Daoy (cell line): Measurements from ENCODE around the gene NCF4. TPM values are rescaled to one million over a fixed set of nuclear protein-coding genes. Genes with fewer than 3 reads are reported as not detected.

ENCODE experiments used
- DNase-seq: peaks from one replicate; pipeline ENCODE4 v3.0.0-alpha.2; 2015; ENCODE audit warnings: low read depth
- total RNA-seq: library from RNA; depleted of rRNA; stranded (reverse); fragments of >200 nt; shearing (Covaris generic); gene quantifications from 2 replicates; pipeline ENCODE4 v1.2.3, GENCODE V29; 2014; rRNA removed

Gene NCF4
- 0.23 and 1.7 TPM in 2 replicates for total RNA-seq

DNA sequence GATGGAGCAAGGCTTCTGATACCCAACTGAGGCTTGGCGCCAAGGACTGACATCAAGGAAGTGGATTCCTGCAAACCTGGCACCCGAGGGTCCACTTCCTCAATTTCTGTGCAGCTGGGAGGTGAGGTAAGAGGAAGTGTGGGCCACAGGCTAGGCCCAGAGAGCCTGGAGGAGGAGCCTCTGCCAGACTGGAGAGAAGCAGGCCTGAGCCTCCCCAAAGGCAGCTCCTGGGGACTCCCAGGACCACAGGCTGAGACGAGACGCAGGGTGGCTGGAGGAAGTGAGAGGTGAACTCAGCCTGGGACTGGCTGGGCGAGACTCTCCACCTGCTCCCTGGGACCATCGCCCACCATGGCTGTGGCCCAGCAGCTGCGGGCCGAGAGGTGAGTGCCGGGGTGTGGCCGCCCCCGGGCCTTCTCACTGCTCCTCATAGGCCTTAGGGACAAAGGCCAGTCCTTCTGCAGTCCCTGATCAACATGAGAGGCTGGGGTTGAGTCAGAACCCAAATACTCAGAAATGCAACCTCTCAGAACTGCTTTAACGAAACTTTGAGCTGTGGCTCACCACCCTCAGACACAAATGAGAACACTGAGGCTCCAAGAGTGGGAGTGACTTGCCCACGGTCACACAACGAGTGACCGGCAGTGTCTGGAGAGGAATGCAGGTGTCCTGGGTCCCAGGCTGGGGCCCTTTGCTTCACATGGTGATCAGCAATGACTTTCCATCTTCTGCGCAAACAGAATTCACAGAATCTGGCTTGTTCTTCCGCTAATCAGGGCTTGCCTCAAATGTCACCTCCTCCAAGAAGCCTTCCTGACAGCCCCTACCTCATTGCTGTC lies at the start of gene NCF4:
Gene NCF4 (plus strand): TSS at position 186 of the 839 bp plus-strand sequence. CDS start 166 bp downstream, at position 352.
- DNase-seq, result no peak

DNA sequence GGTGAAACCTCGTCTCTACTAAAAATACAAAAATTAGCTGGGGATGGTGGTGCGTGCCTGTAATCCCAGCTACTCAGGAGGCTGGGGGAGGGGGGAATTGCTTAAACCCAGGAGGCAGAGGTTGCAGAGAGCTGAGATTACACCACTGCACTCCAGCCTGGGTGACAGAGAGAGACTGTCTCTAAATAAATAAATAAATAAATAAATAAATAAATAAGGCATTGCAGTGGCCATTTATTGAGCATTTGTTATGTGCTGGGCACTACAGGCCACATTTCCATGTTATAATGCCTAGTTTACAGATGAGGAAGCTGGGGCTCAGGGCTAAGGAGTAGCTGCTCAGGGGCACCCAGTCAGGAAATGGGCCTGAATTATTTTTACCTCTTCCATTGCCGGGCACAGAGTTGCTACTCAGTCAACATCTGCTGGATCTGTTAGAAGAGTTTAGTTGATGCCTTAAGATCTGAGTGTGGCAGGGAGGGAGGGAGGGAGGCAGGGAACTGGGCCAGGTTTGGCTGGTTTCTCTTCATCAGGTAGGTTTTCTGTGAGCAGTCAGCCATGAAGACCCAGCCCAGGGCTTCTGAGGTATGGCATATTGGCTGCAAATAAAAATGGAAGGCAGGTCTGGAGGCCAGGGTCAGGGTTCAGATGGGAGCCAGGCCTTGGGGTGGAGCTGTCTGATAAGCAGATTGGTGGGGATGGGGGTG lies 49.6 kb upstream of the NCF4 start:
- DNase-seq, result no peak

DNA sequence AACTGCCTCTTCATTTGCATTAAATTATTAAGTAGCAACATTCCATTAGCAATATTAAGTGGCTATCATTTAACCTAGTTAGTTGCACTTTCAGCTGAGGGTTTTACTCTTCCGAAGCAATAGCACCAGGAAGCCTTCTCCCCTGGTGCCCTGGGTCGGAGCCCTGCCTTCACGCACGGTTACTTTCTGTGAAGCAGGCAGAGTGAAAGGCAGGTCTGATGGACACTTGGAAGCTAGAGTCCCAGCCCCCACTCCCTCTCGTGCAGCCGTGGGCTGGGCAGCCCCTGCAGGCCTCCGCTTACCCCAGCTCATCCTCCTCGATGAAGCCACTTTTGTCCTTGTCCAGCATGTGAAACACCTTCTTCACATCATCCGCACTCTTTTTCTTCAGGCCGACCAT lies 46.0 kb upstream of the NCF4 start:
- no peak for DNase-seq

DNA sequence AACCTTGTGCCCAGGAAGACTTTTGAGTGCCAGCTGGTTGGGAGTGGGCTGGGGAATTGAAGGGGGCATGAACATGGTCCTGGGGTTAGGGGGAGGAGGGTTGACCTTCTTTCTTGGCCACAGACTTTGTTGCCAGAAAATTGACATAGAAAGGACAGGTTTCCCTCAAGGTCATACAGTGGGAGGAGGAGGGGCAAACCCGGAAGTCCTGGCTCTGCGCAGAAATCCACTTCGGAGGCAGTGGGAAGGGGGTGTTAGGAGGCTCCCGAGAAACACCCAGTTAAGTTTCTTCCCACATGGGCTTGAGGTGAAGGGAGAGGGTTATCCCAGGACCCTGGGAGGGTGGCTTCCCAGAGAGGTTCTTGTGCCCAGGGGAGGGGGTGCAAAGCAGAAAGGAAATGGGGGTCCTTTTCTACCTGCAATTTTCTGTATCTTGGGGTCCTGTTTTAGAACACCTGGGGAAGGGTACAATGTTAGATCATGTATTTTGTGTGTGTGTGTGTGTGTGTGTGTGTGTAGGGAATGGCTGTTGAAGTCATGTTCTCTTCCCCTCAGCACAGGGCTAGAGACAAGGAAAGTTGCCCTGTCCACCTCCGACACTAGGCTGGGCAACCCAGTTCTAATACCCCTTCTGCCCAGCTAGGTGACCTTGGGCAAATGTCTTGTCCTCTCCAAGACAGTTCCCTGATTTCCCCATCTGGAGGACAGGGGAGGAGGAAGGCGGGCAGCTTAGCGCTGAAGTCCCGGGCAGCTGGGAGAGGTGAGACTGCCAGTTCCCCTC lies 45.1 kb upstream of the NCF4 start:
- no peak for DNase-seq

- DNase-seq, result no peak
Observed at GRCh38 chr22:36816339-36816635, 44.5 kb upstream of the NCF4 start.

GRCh38 chr22:36816636-36817524 lies 43.9 kb upstream of the NCF4 start, which contains the start of gene PVALB:
PVALB (minus strand) TSS chr22:36817035; CDS start chr22:36817005, 30 bp downstream.
- DNase-seq, result peak; percentile 51

GRCh38 chr22:36817525-36817848 lies 43.3 kb upstream of the NCF4 start:
- no peak for DNase-seq

DNA sequence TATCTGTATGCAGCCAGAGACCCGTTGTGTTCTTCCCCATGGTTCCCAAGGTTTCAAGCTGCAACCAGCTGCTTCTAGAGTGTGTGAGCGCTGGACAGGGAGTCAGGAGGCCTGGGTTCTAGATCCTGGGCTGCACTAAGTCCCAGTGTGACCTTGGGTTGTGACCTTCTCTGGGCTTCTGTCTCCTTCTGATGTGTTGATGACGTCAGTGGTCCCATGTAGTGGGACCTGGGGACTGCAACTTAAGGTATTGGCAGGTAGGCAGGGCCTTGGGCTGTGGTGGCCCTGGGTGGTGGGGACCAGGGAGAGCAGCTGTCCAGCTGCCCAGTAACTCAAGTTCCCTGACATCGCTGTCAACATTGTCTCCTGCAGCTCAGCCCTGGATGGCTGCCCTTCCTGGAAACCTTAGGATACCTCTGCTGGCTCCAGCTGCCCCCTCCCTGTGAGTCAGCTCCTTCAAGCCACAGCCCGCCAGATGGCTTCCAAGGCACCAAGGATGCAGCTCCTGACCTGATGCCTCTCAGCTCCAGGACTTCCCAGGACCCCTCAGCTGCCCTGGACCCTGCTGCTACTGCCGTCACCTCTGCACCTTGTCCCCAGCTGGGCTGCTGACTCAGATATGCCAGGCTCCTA lies 42.7 kb upstream of the NCF4 start:
- DNase-seq, result peak; percentile 55

DNA sequence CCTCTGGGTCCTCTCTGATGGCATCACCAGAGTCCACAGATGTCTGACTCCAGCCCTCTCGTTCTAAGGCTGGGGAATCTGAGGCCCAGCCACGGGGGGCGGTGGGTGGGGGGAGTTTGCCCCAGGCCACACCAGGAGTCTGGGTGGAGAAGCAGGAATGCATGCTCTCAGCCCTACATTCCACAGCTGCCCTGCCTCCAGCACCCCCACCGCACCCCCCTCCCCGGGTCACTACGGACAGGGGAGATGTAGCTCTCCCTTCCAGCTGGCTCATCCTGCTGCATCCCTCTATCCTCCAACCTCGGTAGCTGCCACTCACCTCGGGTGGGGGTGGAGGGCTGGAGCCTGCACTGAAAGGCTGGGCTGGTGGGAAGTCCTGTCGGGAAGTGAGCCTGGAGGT lies 41.7 kb upstream of the NCF4 start:
- no peak for DNase-seq

GRCh38 chr22:36822581-36822980 lies 38.2 kb upstream of the NCF4 start:
- no peak for DNase-seq

- peak; percentile 57 for DNase-seq
Observed at GRCh38 chr22:36823186-36823839, 37.5 kb upstream of the NCF4 start.

GRCh38 chr22:36824655-36825054 lies 36.2 kb upstream of the NCF4 start:
- DNase-seq, result no peak

DNA sequence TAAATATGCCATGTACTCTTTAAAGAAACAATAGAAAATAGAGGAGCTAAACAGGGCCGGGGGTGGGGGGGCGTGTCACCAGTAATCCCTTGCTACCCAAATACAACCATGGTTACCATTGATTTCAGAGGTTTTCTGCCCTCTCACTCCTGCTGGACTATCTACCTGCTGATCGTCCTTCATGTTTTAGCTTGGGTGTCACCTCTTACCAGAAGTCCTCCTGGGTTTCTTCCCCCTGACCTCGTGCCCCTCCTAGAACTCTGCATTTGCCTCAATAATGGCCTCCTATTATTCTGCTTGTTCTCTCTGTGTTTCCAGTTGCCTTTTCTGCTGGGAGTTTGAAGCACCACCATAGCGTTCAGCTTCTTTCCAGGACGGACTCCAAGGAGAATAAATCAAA lies 34.5 kb upstream of the NCF4 start:
- no peak for DNase-seq

DNA sequence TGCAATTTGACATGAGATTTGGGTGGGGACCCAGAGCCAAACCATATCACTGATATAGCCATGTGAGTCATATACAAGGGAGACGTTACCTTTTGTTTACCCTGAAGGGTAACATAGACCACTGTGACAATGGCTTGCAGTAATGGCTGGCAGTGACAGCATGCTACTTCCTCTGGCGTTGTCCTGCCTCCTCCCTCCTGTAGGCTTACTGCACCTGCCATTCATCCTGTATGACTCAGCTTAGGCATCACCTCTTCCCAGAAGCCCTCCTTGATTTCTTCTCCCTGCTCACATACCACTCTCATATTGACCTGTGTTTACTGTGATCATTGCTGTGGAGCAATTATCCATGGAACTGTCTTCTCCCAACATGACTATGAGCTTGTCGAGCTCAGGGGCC lies 32.0 kb upstream of the NCF4 start:
- no peak for DNase-seq

- DNase-seq, result no peak
Observed at GRCh38 chr22:36829370-36830002, 31.3 kb upstream of the NCF4 start.

- no peak for DNase-seq
Observed at GRCh38 chr22:36830601-36831000, 30.2 kb upstream of the NCF4 start.

DNA sequence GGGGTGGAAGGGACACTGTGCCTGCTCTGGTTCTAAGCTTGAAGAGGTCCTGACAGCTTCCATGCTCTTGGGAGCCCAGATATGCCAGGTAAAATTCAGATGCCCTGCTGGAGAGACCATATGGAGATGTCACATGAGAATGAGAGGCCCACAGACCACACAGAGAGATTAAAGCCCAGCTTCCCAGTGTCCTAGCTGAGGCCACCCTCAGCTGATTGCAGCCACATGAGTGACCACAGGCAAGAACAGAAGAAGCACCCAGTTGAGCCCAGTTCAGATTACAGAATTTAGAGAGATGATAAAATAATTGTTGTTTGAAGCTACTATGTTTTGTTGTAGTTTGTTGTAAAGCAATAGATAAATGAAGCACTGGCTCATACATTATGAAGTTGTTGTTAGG lies 29.6 kb upstream of the NCF4 start:
- no peak for DNase-seq

- DNase-seq, result no peak
Observed at GRCh38 chr22:36831717-36832116, 29.1 kb upstream of the NCF4 start.

DNA sequence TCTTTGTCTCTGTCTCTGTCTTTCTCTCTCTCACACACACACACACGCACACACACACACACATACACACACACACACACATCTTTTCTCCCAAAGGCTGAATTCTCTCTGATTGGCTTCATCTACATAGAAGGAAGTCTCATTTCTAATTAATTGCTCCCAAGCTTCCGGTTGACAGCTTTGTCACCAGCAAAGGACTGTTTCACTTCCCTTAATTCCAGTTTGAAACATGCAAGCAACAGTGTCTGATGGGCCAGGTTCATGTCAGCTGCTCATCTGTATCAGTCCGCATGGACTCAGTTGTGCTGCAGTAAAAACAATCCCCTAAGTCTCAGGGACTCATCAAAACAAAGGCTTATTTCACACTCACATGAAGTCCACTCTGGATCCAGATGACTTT lies 27.7 kb upstream of the NCF4 start:
- no peak for DNase-seq

DNA sequence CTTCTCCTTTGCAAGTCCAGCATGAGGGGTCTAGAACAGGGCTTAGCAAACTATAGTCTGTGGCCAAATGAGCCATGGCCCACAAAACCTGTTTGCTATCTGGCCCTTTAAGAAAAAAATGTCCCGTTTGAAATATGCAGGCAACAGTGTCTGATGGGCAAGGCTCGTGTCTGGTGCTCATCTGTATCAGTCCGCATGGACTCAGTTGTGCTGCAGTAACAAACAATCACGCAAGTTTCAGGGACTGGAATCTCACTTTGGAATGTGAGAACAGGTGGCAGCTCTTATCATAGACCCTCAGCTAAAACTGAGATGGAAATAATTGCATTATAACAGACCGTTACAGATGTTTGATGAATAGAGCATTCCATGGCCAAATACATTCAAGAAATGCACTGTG lies 24.9 kb upstream of the NCF4 start:
- DNase-seq, result no peak
